Progenitor cell of endocrine pancreas (in vitro differentiated cells): ENCODE measurements around the gene JPH3. TPM values are rescaled to one million over a fixed set of nuclear protein-coding genes. Genes with fewer than 3 reads are reported as not detected.

Experiments used
- DNase-seq: peaks from one replicate; pipeline ENCODE4 v3.0.0; 2021; ENCODE audit warnings: low spot score; ENCODE audit not compliant: unreplicated experiment
- H3K27ac Mint-ChIP-seq: 2 replicates; pipeline ENCODE4 v1.8.0; 2021; ENCODE audit warnings: mild to moderate bottlenecking, moderate library complexity, mixed read lengths
- H3K27me3 Mint-ChIP-seq: 2 replicates; pipeline ENCODE4 v1.8.0; 2021; ENCODE audit warnings: mixed read lengths
- H3K36me3 Mint-ChIP-seq: 2 replicates; pipeline ENCODE4 v1.8.0; 2022; ENCODE audit warnings: mixed read lengths; ENCODE audit not compliant: insufficient read depth
- H3K4me1 Mint-ChIP-seq: 2 replicates; pipeline ENCODE4 v1.8.0; 2021; ENCODE audit warnings: low read depth, mixed read lengths
- H3K4me3 Mint-ChIP-seq: 2 replicates; pipeline ENCODE4 v1.8.0; 2021; ENCODE audit warnings: low read depth, mild to moderate bottlenecking, moderate library complexity, mixed read lengths
- H3K9me3 Mint-ChIP-seq: 2 replicates; pipeline ENCODE4 v1.8.0; 2021; ENCODE audit warnings: low read depth, mixed read lengths
- total RNA-seq: library from RNA; stranded (reverse); gene quantifications from 2 replicates; pipeline ENCODE4 v1.2.1, GENCODE V29; 2021
- TF ChIP-seq, protein P1 (sequence below): fragments of 200-600 bp; sonication (generic); IDR thresholded peaks from one replicate; pipeline ENCODE4 v1.5.0; 2021; ENCODE audit warnings: antibody characterized with exemption, mild to moderate bottlenecking; ENCODE audit not compliant: unreplicated experiment

The JPH3 gene
- total RNA-seq, 1 donor from 2014 or later, result 26.4 TPM

DNA sequence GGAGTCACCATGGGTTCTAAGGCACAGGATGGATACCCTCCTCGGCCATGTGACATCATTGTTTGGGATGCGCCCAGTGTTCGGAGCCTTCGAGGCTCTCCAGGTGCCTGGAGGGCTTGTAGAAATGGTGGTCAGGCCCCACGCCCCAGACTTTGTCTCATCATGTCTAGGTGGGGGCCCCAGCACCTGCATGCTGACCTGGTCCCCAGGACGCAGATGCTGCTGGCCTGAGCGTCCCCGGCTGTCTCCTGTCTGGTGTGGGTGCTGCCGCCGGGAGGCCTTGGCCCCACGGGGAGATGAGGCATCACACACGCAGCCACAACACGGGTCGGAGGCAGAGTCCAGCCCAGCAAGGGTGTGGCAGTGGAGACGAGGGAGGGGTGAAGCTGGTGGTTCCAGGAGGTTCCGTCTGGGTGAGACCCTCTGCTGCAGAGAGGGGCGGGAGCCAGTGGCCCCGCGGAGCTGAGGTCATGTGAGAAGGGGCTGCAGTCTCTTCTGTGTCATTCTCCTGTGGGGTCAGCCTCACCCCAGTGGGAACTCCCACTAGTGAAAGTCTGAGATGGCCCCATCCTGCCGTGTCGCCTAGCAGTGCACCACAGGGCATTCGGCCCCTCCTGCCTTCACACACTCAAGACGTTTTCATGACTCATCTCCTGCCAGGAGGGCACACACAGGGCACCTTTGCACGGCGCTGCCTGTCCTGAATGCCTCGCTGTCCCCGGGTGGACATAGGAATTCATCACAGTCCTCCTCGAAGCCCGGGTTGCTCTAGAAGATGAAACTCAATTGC, 46.6 kb downstream of the JPH3 start:
- TF ChIP-seq, protein P1, sequence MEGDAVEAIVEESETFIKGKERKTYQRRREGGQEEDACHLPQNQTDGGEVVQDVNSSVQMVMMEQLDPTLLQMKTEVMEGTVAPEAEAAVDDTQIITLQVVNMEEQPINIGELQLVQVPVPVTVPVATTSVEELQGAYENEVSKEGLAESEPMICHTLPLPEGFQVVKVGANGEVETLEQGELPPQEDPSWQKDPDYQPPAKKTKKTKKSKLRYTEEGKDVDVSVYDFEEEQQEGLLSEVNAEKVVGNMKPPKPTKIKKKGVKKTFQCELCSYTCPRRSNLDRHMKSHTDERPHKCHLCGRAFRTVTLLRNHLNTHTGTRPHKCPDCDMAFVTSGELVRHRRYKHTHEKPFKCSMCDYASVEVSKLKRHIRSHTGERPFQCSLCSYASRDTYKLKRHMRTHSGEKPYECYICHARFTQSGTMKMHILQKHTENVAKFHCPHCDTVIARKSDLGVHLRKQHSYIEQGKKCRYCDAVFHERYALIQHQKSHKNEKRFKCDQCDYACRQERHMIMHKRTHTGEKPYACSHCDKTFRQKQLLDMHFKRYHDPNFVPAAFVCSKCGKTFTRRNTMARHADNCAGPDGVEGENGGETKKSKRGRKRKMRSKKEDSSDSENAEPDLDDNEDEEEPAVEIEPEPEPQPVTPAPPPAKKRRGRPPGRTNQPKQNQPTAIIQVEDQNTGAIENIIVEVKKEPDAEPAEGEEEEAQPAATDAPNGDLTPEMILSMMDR, result no peak
- H3K4me3 Mint-ChIP-seq, result no peak overlapping the region
- H3K27me3 Mint-ChIP-seq, result no peaks in the 10 kb centered on the region
- no peaks in the 10 kb centered on the region for H3K4me1 Mint-ChIP-seq
- peak overlapping the region; percentile 59 for H3K27ac Mint-ChIP-seq
- peaks cover 10% of the 10 kb centered on the region for H3K36me3 Mint-ChIP-seq
- DNase-seq, result no peak
- H3K9me3 Mint-ChIP-seq, result no peaks in the 10 kb centered on the region

- Mint-ChIP-seq H3K36me3 (peaks cover 1% of the 10 kb centered on the region), H3K9me3 (no peaks in the 10 kb centered on the region), H3K27me3 (no peaks in the 10 kb centered on the region), H3K27ac (no peak overlapping the region), H3K4me1 (no peaks in the 10 kb centered on the region), H3K4me3 (no peak overlapping the region)
- DNase-seq, result no peak
- TF ChIP-seq, protein P1, result no peak
Measured at GRCh38 chr16:87652386-87652785, 50.1 kb downstream of the JPH3 start.

DNA sequence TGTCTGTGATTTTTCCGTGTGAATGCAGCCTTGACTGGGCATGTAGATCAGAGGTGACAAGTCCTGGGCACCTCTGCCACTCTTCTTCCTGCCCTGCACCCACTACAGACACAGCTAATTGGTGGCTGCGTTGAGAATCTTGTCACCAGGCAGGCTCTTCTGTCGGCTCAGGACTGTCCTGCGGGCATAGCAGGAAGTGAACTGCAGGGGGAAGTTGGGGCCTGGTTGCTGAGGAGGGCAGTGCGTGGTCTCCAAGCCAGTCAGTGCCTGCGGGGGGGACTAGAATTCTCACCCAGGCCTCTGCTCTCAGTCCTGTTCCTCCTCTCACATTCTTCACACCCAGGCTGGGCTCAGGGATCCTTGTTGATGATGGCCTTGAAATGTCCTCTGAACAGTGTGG, 50.5 kb downstream of the JPH3 start:
- no peaks in the 10 kb centered on the region for H3K4me1 Mint-ChIP-seq
- H3K9me3 Mint-ChIP-seq, result no peaks in the 10 kb centered on the region
- no peak overlapping the region for H3K4me3 Mint-ChIP-seq
- DNase-seq, result no peak
- TF ChIP-seq, protein P1, result no peak
- no peaks in the 10 kb centered on the region for H3K27me3 Mint-ChIP-seq
- H3K36me3 Mint-ChIP-seq, result peaks cover 1% of the 10 kb centered on the region
- no peak overlapping the region for H3K27ac Mint-ChIP-seq

GRCh38 chr16:87653234-87653633, 50.9 kb downstream of the JPH3 start:
- peaks cover 1% of the 10 kb centered on the region for H3K36me3 Mint-ChIP-seq
- no peak for DNase-seq
- no peak overlapping the region for H3K27ac Mint-ChIP-seq
- no peaks in the 10 kb centered on the region for H3K9me3 Mint-ChIP-seq
- TF ChIP-seq, protein P1, result peak; percentile 62
- H3K4me1 Mint-ChIP-seq, result no peaks in the 10 kb centered on the region
- no peak overlapping the region for H3K4me3 Mint-ChIP-seq
- no peaks in the 10 kb centered on the region for H3K27me3 Mint-ChIP-seq

GRCh38 chr16:87654826-87655225, 52.5 kb downstream of the JPH3 start:
- no peaks in the 10 kb centered on the region for H3K4me1 Mint-ChIP-seq
- no peaks in the 10 kb centered on the region for H3K27me3 Mint-ChIP-seq
- H3K9me3 Mint-ChIP-seq, result no peaks in the 10 kb centered on the region
- no peak for DNase-seq
- TF ChIP-seq, protein P1, result no peak
- H3K27ac Mint-ChIP-seq, result no peak overlapping the region
- H3K4me3 Mint-ChIP-seq, result no peak overlapping the region
- peaks cover 1% of the 10 kb centered on the region for H3K36me3 Mint-ChIP-seq
